Spleen (tissue), 11 donors: Measurements from ENCODE around the gene AQP5. TPM values are rescaled to one million over a fixed set of nuclear protein-coding genes. Genes with fewer than 3 reads are reported as not detected.

Source experiments
- DNase-seq: peaks from one replicate; pipeline ENCODE4 v3.0.0-alpha.2; 2020
- H3K27ac ChIP-seq, 8 donors: fragments of 200-600 bp; sonication (generic) in 7 of 8; 1 replicate in 4 of 8; 2 replicates in 4 of 8; pipeline versions ENCODE4 v1.5.0 to v1.8.0; 2016 to 2021; ENCODE audit warnings: inconsistent platforms in 4 of 8, mild to moderate bottlenecking in 4 of 8, moderate library complexity in 1 of 8
- H3K27me3 ChIP-seq, 7 donors: fragments of 200-600 bp; sonication (generic) in 6 of 7; replicated peaks in 1 of 7; 1 replicate in 4 of 7; 2 replicates in 3 of 7; pipeline versions ENCODE4 v1.5.0 to v1.8.0; 2016 to 2021; ENCODE audit warnings: inconsistent platforms in 3 of 7, mild to moderate bottlenecking in 1 of 7
- H3K36me3 ChIP-seq, 6 donors: fragments of 200-600 bp; sonication (generic) in 5 of 6; 1 replicate in 4 of 6; 2 replicates in 2 of 6; pipeline versions ENCODE4 v1.5.0 to v1.8.0; 2016 to 2021; ENCODE audit warnings: inconsistent platforms in 2 of 6
- H3K4me1 ChIP-seq, 6 donors: fragments of 200-600 bp; sonication (generic) in 5 of 6; 1 replicate in 3 of 6; 2 replicates in 3 of 6; pipeline versions ENCODE4 v1.5.0 to v1.8.0; 2016 to 2021; ENCODE audit warnings: inconsistent platforms in 3 of 6
- H3K4me3 ChIP-seq, 8 donors: fragments of 200-600 bp; sonication (generic) in 7 of 8; 1 replicate in 4 of 8; 2 replicates in 4 of 8; pipeline versions ENCODE4 v1.5.0 to v1.8.0; 2016 to 2021; ENCODE audit warnings: inconsistent platforms in 4 of 8, mild to moderate bottlenecking in 4 of 8, moderate library complexity in 2 of 8
- H3K9me3 ChIP-seq, 8 donors: fragments of 200-600 bp; sonication (generic) in 7 of 8; 1 replicate in 4 of 8; 2 replicates in 4 of 8; pipeline versions ENCODE4 v1.5.0 to v1.8.0; 2016 to 2021; ENCODE audit warnings: inconsistent platforms in 4 of 8
- POLR2A ChIP-seq, 3 donors: fragments of 450-650 bp; IDR thresholded peaks; one replicate each; pipeline ENCODE4 v1.5.1; 2017; ENCODE audit warnings: antibody characterized with exemption in 3 of 3, mild to moderate bottlenecking in 1 of 3
- POLR2AphosphoS5 ChIP-seq, 3 donors: sonication (generic); formaldehyde crosslinking; IDR thresholded peaks; one replicate each; pipeline ENCODE4 v1.5.1; 2017; ENCODE audit warnings: antibody characterized with exemption in 3 of 3
- WGBS, 5 donors: extraction: QIAGEN DNeasy Blood & Tissue Kit in 3 of 5; methylation state at CpG; one replicate each; pipeline versions ENCODE4 v1.1.5 to v1.1.7; 2013 to 2018; 5-methylcytosine and 5-hydroxymethylcytosine counted together
- intact Hi-C: fragments of 100-400 bp; cut with DNase I; formaldehyde crosslinking; loops from one replicate; pipeline ENCODE4 v1.15.0; 2023; ENCODE audit warnings: low total_unique reads
- polyA plus RNA-seq, 3 donors: library from polyadenylated mRNA; stranded (reverse); fragments of 200-250 nt; gene quantifications; one replicate each; pipeline ENCODE4 v1.2.1, GENCODE V29; 2013
- total RNA-seq, 7 donors: library from RNA; depleted of rRNA in 3 of 7; stranded (reverse); fragments of >200 nt in 3 of 7; fragmentation: NEBNext Ultra II Directional in 4 of 7; extraction: Animal tissue kit (Norgen Biotek cat#: 25700) in 4 of 7; gene quantifications; one replicate each; pipeline versions ENCODE4 v1.1.0 to v1.2.1, GENCODE V29; 2016 to 2021
- TF ChIP-seq, protein P1 (sequence below), 11 experiments: fragments of 200-600 bp in 7 of 11; fragments of 450-650 bp in 4 of 11; sonication (generic) in 4 of 11; IDR thresholded peaks in 8 of 11; conservative IDR thresholded peaks in 3 of 11; 1 replicate in 7 of 11; 2 replicates in 4 of 11; pipeline versions ENCODE4 v1.4.0 to v1.8.0; 2016 to 2021; ENCODE audit warnings: antibody characterized with exemption in 11 of 11, inconsistent platforms in 4 of 11, mild to moderate bottlenecking in 1 of 11
- donor health status: healthy with polysubstance abuse.
- donor health status: DM: no; HTN: no; CAD: no; lungs with moderate emphysema.
- donor health status: DM: no; HTN: no; CAD: no.
- donor health status: Bipolar disorder and iron deficiency.
- donor health status: healthy.
- donor health status: DM: no; HTN: no; CAD: no.
- donor health status: DM: yes; HTN: yes; CAD: no.

The AQP5 gene
- total and polyA plus RNA-seq, 10 donors: 0.05 to 0.46 (median 0.30) TPM; not detected in 5

DNA sequence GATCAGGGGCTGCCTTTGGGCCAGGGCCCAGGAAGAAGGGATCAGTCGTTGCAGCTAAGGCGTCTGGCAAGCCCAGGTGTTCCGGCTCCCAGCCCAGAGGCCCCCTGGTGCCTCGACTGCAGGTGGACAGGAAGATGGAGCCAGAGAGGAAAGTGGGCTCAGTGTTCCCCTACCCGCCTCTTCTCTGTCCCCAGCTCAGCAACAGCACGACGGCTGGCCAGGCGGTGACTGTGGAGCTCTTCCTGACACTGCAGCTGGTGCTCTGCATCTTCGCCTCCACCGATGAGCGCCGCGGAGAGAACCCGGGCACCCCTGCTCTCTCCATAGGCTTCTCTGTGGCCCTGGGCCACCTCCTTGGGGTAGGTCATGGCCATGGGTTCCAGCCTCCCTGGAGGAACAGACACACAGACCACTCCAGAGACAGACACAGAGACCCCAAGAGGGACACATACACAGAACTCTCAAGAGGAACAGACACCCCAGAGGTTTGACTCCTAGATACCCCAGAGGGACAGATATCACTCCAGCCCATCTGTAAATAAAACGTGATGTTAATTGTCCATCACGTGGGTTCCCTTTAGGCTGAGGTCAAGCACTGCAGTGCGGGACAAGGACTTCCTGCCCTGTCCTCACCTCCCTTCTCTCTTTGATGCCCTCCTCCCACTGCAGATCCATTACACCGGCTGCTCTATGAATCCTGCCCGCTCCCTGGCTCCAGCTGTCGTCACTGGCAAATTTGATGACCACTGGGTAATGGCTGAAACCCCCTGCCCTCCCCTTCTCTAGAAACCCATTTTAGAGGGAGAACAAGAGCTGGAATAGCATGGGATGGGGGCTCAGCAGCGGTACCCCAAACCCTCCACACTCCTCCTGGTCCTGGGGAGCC, 7.5 kb upstream of the AQP5 start:
- intact Hi-C loops: no loop called here
- H3K36me3 ChIP-seq: no peaks in the 10 kb centered on the region
- no peaks in the 10 kb centered on the region for H3K9me3 ChIP-seq
- H3K4me3 ChIP-seq: no peak overlapping the region
- 63 to 69% (median 66%) methylated on average over 15 to 21 of the region's 21 CpGs for WGBS, 5 donors
- DNase-seq: peak; percentile 56
- TF ChIP-seq, protein P1, sequence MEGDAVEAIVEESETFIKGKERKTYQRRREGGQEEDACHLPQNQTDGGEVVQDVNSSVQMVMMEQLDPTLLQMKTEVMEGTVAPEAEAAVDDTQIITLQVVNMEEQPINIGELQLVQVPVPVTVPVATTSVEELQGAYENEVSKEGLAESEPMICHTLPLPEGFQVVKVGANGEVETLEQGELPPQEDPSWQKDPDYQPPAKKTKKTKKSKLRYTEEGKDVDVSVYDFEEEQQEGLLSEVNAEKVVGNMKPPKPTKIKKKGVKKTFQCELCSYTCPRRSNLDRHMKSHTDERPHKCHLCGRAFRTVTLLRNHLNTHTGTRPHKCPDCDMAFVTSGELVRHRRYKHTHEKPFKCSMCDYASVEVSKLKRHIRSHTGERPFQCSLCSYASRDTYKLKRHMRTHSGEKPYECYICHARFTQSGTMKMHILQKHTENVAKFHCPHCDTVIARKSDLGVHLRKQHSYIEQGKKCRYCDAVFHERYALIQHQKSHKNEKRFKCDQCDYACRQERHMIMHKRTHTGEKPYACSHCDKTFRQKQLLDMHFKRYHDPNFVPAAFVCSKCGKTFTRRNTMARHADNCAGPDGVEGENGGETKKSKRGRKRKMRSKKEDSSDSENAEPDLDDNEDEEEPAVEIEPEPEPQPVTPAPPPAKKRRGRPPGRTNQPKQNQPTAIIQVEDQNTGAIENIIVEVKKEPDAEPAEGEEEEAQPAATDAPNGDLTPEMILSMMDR (IDR thresholded peaks at IDR 0.05 in 8 of 11, conservative IDR thresholded peaks at IDR 0.05 in 3 of 11): no peak
- no peak for TF ChIP-seq POLR2A (IDR thresholded peaks at IDR 0.05)
- peaks cover 0 to 44% (median 12%) of the 10 kb centered on the region in 6 donors for H3K4me1 ChIP-seq
- H3K27me3 ChIP-seq: peaks cover 0 to 91% (median 24%) of the 10 kb centered on the region in 7 donors
- no peak overlapping the region for H3K27ac ChIP-seq

GRCh38 chr12:49954863-49955830, 6.5 kb upstream of the AQP5 start:
- peak overlapping the region in 1 of 8 donors; percentile 19 for H3K4me3 ChIP-seq
- peaks cover 0 to 51% (median 14%) of the 10 kb centered on the region in 6 donors for H3K4me1 ChIP-seq
- H3K27me3 ChIP-seq: peaks cover 0 to 91% (median 33%) of the 10 kb centered on the region in 7 donors
- peak; percentile 59 for DNase-seq
- H3K9me3 ChIP-seq: no peaks in the 10 kb centered on the region
- no peak for TF ChIP-seq POLR2AphosphoS5 (IDR thresholded peaks at IDR 0.05)
- TF ChIP-seq, protein P1 (IDR thresholded peaks at IDR 0.05 in 8 of 11, conservative IDR thresholded peaks at IDR 0.05 in 3 of 11): no peak
- no peak for TF ChIP-seq POLR2A (IDR thresholded peaks at IDR 0.05)
- WGBS, 5 donors: 24 to 44% (median 29%) methylated on average over 22 to 53 of the region's 53 CpGs
- H3K27ac ChIP-seq: no peak overlapping the region
- intact Hi-C loops: no loop called here
- no peaks in the 10 kb centered on the region for H3K36me3 ChIP-seq

DNA sequence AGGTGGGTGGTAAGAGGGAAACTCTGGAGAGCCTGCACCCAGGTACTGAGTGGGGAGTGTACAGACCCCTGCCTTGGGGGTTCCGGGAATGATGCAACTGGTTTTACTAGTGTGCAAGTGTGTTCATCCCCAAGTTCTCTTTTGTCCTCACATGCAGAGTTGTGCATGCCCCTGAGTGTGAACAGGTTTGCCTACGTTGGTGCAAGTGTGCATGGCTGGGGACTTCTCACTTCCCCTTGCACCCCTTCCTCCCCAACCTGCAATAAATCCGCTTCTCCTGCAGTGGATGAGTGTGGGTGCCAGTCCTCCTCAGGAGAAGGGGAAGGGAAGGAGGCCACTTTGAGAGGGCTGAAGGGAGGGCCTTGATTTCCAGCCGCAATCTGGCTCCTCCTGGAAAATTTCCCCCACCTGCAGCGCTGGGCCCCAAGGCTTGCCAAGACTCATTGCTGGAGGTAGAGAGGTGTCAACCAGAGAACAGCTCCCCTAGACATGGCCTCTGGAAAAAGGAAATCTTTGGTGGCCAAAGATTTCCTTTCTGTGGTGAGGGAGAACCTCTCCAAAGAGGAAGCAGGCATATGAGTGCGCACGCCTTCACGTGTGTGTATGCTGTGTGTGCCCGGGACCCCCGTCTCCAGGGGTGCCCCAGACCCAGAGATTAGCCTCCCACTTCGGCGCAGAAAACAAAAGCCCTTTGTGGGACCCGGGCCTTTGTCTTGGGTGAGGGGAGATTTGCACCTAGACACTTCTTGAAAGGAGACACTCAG, 5.6 kb upstream of the AQP5 start:
- H3K4me1 ChIP-seq: peaks cover 0 to 60% (median 21%) of the 10 kb centered on the region in 6 donors
- peak; percentile 21 for DNase-seq
- intact Hi-C loops: no loop called here

More for the DNA sequence above, 5.6 kb upstream of the AQP5 start:
- 24 to 31% (median 28%) methylated on average over 13 of the region's 13 CpGs for WGBS, 5 donors
- H3K4me3 ChIP-seq: no peak overlapping the region
- no peak overlapping the region for H3K27ac ChIP-seq
- no peaks in the 10 kb centered on the region for H3K36me3 ChIP-seq
- H3K9me3 ChIP-seq: no peaks in the 10 kb centered on the region
- TF ChIP-seq, protein P1 (IDR thresholded peaks at IDR 0.05 in 8 of 11, conservative IDR thresholded peaks at IDR 0.05 in 3 of 11): no peak
- no peak for TF ChIP-seq POLR2A (IDR thresholded peaks at IDR 0.05)
- TF ChIP-seq POLR2AphosphoS5 (IDR thresholded peaks at IDR 0.05): no peak
- H3K27me3 ChIP-seq: peaks cover 0 to 92% (median 43%) of the 10 kb centered on the region in 7 donors
